GM13976 (cell line): Measurements from ENCODE around the gene KCNK16.
A peak's percentile ranks its signal among the peaks of the same experiment; 100 is the strongest.

Experiments
- DNase-seq: peaks from one replicate; pipeline ENCODE4 v3.0.0; 2012; ENCODE audit warnings: low spot score
- in situ Hi-C: fragments of 300-500 bp; cut with MboI; formaldehyde crosslinking; loops from one replicate; pipeline ENCODE4 v1.12.0; 2022; ENCODE audit warnings: low sequenced_read_pairs, mixed read lengths, inconsistent platforms; ENCODE audit not compliant: unreplicated experiment
- TF ChIP-seq, protein P1 (sequence below): IDR thresholded peaks from 2 replicates; pipeline ENCODE4 v1.5.1; 2012; ENCODE audit warnings: borderline replicate concordance, mild to moderate bottlenecking; ENCODE audit not compliant: insufficient read depth; ENCODE audit errors: extremely low read depth, missing control alignments, control extremely low read depth

Gene KCNK16

DNA sequence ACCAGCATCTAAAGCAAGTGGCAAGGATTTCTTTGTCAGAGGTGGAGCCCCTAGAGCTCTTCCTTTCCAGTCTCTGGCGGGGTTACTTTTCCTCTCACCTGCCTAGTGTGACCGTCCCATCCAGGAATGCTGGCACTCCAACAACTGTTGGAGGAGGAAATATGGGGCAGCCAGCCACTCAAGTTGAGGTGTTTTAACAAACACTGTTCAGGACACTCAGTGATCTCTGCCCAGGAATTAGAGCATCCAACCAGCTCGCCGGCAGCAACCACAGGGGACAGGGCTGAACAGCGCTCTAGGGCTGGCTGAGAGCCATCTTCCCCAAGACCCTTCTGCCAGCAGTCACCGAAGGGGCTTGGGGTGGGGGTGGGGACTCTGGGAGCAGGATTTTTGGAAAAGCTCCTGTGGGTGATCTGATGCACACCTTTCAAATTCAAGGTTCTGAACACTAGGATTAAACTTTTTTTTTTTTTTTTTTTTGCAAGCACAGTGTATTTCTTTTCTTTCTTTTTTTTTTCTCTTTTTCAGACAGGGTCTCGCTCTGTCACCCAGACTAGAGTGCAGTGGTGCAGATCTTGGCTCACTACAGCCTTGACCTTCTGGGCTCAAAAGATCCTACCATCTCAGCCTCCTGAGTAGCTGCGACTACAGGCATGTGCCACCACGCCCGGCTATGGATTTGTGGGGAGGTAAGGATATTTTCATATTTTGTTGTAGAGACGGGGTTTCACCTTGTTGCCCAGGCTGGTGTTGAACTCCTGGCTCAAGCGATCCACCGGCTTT, 28.4 kb upstream of the KCNK16 start:
- in situ Hi-C loops: loop anchor here (25.0 kb wide), 2 partner anchors 536 to 961 kb away; no protein-coding TSS in a partner anchor

DNA sequence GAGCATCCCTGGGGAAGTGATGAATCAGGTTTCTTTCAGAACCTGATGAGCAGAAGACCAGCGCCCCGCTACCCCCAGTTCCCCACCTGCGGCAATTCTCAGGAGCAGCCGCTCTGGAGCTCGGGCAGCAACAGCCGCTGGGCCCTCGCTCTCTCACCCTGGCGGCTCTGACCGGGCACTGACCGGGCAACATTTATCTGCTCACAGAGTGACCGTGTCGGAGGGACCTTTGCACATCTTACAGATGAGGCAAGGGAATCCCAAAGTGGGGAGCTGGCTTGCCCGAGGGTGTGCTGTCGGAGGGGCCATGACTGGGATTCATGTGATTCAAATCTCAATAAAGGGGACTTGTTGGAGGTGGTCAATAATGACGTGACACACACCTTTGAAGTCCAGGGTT, 26.2 kb upstream of the KCNK16 start:
- TF ChIP-seq, protein P1, sequence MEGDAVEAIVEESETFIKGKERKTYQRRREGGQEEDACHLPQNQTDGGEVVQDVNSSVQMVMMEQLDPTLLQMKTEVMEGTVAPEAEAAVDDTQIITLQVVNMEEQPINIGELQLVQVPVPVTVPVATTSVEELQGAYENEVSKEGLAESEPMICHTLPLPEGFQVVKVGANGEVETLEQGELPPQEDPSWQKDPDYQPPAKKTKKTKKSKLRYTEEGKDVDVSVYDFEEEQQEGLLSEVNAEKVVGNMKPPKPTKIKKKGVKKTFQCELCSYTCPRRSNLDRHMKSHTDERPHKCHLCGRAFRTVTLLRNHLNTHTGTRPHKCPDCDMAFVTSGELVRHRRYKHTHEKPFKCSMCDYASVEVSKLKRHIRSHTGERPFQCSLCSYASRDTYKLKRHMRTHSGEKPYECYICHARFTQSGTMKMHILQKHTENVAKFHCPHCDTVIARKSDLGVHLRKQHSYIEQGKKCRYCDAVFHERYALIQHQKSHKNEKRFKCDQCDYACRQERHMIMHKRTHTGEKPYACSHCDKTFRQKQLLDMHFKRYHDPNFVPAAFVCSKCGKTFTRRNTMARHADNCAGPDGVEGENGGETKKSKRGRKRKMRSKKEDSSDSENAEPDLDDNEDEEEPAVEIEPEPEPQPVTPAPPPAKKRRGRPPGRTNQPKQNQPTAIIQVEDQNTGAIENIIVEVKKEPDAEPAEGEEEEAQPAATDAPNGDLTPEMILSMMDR: no peak
- in situ Hi-C loops: no loop called here

More for the DNA sequence above, 28.4 kb upstream of the KCNK16 start:
- TF ChIP-seq, protein P1: no peak
- no peak for DNase-seq

DNA sequence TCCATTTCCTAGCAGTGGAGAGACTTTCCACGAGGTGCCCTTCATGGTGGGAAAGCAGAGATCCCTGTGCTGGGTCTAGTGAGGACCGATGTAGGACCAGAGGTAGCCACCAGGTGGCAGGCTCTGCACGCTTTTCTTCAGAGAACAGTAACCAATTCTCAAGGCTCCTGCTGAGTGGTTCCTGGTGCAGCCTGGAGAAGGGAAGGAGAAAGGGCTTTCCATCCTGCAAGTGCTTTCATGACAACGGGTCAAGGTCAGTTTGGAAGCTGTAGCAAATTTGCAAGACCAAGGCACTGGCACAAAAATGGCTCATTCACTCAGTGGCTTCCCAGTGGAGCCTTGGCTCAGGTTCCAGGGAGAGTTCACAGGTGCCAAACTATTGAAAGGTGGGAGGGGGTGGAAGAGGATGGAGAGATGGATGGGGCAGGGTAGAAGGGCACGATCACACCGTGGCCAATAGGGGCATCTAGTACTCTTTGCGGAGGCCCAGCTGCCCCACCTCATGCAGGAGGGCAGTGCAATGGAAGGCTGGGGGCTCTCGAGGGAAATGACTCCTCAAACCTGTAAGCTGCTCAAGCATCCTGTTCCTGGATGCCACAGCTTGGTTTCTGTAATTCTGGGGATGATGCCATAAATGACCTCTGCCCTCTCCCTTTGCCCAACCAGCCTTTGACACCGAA, 25.5 kb upstream of the KCNK16 start:
- TF ChIP-seq, protein P1: peak; percentile 63
- in situ Hi-C loops: no loop called here
- DNase-seq: peak; percentile 87

More for the DNA sequence above, 26.2 kb upstream of the KCNK16 start:
- DNase-seq: no peak

DNA sequence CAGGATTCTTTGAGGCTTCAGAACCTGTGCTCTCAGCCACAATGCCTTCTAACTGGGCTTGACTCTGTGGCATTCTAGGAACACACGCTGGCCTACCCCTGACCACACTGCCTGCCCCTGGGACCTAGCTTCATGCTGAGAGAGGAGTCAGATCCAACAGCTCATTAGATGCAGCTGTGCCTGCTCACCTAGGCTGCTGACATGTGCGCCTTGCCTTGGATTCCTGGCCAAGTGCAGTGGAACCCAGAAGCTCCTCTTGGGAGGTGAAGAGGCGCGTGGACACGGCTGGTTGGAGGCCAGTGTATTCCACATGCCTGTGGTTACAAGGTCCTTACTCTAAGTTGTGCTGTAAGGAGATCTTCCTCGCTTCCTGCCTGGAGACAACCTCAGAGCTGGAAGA, 24.7 kb upstream of the KCNK16 start:
- in situ Hi-C loops: no loop called here
- no peak for DNase-seq
- TF ChIP-seq, protein P1: no peak

DNA sequence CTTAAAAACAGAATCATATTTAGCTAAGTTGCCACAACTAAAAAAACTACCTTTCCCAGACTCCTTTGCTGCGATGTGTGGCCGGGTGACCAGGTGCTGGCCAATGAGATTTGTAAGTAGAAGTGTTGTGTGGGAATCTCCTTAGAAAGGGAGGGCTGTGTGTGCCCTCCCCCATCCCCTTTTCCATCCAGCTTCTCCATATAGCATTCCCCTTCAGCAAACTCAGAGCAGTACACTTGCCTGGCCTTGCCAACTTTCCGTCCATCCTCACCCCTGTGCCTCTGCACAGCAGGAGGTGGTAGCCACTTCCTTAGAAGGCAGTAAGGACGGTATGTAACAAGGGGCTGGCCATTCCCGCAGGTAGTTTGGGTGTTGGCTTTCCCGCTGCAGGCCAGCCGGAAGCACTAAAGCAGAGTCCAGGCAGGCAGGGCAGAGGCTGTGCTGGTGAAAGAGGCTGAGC, 22.3 kb upstream of the KCNK16 start:
- TF ChIP-seq, protein P1: no peak
- DNase-seq: no peak
- in situ Hi-C loops: no loop called here

DNA sequence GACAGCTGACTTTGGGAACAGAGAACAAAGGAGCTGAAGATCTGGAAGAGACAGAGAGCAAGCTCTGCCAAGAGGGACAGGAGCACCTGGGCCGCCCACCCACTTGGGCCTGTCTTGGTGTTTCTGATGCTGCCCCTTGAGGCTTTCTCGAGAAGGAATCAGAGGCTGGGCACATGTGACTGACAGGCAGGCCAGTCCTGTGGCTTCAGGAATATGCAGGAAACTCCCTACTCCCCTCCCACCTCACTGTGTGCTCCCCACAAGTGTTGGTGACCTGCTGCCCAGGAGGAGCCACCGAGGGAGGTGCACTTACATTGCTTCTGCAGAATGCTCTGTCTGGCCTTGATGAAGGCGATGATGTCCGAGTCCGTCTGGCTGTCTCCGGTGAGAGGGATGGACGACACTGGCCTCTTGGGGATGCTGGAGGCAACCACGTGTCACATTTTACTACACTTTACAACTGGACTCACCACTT, 20.9 kb upstream of the KCNK16 start:
- in situ Hi-C loops: no loop called here
- no peak for DNase-seq
- TF ChIP-seq, protein P1: no peak
